ENCODE measurements around the gene A4GALT.
A peak's percentile ranks its signal among the peaks of the same experiment; 100 is the strongest.

The A4GALT gene

DNA sequence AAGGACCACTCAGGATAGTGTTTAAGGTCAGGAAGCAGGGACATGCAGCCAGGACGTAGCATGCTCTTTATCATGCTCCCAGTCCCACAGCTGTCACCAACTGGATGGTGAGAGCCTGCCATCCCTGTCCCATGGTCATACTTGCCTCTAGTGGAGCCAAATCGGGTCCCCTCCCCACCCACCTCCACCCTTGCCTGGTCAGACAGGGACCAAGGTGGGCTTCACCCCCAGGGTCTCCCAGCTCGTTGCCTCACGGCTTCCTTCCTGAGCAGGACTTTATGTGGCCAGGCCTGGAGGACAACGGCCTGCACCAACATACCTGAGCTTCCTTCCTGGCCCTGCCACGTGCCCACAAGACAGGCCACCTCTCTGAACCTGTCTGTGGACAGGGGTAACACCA is 19.8 kb downstream of the A4GALT start:
- no peak for DNase-seq

GRCh38 chr22:42700355-42700754 is 20.3 kb downstream of the A4GALT start:
- DNase-seq, result no peak

GRCh38 chr22:42699976-42700352 is 20.7 kb downstream of the A4GALT start:
- DNase-seq, result no peak

GRCh38 chr22:42699281-42699975 is 21.2 kb downstream of the A4GALT start:
- DNase-seq, result no peak

DNA sequence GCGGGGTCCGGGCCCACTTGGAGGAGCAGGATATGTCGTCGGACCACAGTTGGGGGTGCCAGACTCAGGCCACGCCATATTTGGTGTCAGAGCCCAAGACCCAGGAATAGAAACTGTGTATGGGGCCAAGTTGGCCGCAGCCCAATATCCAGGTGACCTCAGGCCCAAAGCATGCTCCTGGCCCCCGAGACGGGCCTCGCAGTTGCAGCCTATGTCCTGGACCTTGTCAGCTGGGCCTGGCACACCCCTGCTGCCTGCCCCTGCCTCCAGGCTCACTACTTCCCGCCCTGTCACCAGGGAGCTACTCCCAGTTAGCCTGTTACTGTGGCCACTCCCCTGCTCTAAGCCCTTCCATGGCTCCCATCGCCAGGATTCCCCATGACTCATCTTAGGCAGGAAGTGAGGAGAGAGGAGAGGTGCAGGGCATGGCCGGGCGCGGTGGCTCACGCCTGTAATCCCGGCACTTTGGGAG is 23.1 kb downstream of the A4GALT start:
- DNase-seq, result peak; percentile 84

DNA sequence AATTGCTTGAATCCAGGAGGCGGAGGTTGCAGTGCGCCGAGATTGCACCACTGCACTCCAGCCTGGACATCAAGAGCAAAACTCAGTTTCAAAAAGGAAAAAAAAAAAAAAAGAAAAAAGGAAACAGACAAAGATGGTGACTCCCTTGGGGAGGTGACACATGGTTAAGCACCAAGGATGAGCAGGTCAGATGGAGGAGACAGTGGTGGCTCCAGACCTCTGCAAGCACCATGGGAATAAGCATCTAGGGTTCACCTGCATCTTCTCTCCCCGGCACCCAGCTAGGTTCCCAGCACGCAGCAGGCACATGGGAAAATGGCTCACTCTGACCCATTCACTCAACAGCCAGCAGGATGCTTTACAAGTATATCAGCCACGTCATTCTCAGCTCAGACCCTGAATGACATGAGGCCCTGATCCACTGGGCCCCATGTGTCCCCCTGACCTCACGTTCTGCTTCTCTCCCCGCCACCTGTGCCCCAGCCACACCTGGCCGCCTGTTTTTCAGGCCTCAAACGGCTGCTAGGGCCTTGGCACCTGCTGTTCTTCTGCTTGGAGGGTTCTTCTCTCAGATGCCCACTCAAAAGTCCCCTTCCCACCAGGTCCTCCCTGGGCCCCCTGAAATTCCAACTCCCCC is 24.2 kb downstream of the A4GALT start:
- DNase-seq, result no peak

- no peak for DNase-seq
Observed at GRCh38 chr22:42695294-42695693, 25.4 kb downstream of the A4GALT start.

- DNase-seq, result no peak
Observed at GRCh38 chr22:42693763-42694683, 26.6 kb downstream of the A4GALT start.

- DNase-seq, result no peak
Observed at GRCh38 chr22:42693055-42693762, 27.5 kb downstream of the A4GALT start.

DNA sequence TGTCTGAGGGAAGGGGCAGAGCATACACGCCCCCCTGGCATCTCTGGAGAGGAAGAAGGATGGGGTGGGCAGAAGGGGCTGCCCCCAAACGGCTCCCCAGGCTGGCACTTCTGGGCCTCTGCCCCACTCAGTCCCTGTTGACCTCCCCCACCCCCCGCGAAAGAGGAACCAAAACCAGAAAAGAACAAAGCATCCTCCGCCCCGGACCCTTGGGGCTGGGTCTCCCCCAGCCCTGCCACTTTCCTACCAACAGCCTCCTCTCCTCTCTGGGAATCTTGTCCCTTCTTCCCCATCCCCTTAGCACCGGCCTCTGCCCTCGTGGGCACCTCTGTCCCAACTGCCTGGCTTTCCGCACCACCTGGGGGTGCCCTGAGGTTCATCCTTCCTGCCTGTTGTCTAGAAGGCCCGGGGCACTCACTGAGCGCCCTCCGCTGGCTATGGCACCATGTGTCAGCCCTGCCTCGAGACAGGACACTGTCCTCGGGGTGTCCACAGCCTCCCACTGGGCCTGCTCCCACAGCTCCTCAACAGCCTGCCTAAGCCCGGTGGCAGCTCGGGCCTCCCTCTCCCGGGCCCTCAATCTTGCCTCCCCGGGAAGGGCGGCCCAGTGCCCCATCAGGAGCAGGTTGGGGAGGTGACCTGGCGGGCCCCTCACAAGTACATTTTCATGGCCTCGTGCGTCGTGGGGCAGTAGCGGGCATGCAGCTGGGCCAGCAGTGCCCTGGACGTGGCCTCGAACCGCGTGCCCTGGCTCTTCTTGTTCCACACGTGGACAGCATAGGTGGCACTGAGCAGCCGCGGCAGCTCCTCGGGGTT is 28.2 kb downstream of the A4GALT start:
- DNase-seq, result no peak

- no peak for DNase-seq
Observed at GRCh38 chr22:42691440-42691839, 29.2 kb downstream of the A4GALT start.

GRCh38 chr22:42688241-42689211 is 32.1 kb downstream of the A4GALT start:
- peak; percentile 83 for DNase-seq

DNA sequence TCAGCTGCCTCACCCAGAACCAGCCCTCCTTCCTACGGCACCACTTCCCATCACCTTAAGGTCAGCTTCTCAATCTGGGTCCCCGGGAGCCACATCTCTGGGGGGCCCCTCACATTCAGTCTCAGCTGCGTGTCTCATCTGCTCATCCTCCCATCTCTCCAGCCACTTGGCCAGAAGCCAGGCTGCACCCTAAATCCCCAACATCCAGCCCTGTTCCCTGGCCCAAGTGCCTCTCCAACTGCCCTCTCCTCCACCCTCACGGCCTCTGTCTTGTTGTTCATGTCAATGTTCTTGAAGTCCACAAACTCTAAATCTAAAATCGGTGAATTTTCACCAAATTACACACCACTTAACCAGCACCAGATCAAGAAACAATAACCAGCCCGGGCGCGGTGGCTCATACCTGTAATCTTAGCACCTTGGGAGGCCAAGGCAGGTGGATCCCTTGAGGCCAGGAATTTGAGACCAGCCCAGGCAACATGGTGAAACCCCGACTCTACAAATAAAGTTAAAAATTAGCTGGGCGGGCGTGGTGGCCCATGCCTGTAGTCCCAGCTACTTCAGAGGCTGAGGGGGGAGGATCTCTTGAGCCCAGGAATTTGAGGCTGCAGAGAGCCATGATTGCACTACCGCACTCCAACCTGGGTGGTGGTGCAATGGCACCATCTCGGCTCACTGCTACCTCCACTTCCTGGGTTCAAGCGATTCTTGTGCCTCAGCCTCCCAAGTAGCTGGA is 33.7 kb downstream of the A4GALT start:
- DNase-seq, result no peak

- DNase-seq, result no peak
Observed at GRCh38 chr22:42685941-42686653, 34.6 kb downstream of the A4GALT start.

- no peak for DNase-seq
Observed at GRCh38 chr22:42684462-42685195, 36.0 kb downstream of the A4GALT start.

DNA sequence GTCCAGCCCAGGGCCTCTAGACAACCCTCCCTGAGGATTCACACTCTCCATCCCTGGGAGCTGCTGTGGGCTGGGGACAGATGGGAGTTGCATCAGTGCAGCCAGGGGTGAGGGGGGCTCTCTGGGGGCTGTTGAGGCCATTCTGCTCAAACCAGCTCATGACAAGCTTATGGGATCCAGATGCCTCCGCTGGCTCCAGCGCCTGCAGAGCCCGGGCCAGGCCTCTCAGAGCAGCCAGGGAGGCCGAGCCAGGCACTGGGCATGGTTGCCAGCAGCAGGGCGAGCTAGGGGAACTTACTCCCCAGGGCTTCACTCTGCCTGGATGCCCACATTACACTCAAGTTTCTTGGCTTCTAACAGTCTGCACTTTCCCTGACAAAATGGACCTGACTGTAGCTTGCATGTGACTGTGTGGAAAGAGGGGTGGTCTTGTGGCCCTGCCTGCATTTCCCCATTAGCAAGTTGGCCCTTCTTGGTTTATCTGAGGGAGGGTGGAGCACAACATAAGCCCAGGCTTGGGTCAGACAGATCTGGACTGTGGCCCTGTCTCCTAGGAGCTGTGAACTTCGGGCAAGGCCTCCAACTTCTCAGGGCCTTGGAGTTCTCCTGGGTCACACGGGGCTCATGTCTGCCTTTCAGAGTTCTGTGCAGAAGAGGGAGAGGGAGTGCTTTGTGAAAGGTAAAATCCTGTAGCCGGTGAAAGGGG is 36.9 kb downstream of the A4GALT start:
- DNase-seq, result no peak

DNA sequence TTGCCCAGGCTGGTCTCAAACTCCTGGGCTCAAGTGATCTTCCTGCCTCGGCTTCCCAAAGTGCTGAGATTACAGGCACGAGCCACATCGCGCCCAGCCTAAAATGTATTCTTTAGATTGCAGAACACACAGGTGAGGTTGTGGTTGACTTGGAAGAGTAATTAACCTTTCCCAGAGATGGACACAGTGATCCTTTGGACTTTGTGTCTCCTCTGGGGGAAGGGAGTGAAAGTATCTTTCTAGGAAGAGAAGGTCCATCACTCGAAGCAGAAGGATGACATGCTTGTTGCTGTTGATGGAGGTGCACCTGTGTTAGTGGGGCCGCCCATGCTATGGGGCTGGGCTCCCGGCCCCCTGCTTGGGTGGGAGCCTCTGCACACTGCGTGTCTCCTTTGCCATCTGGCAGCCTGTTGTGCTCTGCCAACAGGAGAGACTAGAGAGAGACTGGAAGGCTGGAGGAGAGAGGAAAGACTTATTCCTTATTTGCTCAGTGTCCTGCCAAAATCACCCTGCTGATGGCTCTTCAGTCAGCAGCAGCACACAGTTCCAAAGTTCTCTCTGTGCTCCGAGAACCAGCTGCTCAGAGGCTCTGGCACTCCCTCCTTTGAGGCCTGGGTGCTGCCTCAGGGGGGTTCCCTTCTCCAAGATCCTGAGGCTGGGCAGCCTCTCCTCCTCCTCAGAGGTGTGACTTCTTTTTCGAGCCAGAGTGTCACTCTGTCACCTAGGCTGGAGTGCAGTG is 38.4 kb downstream of the A4GALT start:
- no peak for DNase-seq
